Peyer's patch (tissue), 4 donors: ENCODE results near the gene MSH2. TPM values are rescaled to one million over a fixed set of nuclear protein-coding genes. Genes with fewer than 3 reads are reported as not detected.
"Not testable (repeated sequence)": the region's sequence is repeated elsewhere in the genome, so short reads cannot be mapped to it uniquely, and the experiment has no call there.

Experiments used
- DNase-seq, 3 donors: peaks; one replicate each; pipeline ENCODE4 v3.0.0-alpha.2; 2017 to 2019
- H3K27ac ChIP-seq, 4 donors: fragments of 200-600 bp; sonication (generic); one replicate each; pipeline ENCODE4 v1.5.1; 2016 to 2019
- H3K27me3 ChIP-seq, 2 donors: fragments of 200-600 bp; sonication (generic); one replicate each; pipeline ENCODE4 v1.5.1; 2019
- H3K36me3 ChIP-seq, 3 donors: fragments of 200-600 bp; sonication (generic); one replicate each; pipeline ENCODE4 v1.5.1; 2016 to 2019
- H3K4me1 ChIP-seq, 4 donors: fragments of 200-600 bp; sonication (generic); one replicate each; pipeline ENCODE4 v1.5.1; 2016 to 2019
- H3K4me3 ChIP-seq, 4 donors: fragments of 200-600 bp; sonication (generic); 1 replicate in 3 of 4; 2 replicates in 1 of 4; pipeline ENCODE4 v1.5.1; 2016 to 2019; ENCODE audit warnings: mild to moderate bottlenecking in 1 of 4
- H3K9me3 ChIP-seq, 4 donors: fragments of 200-600 bp; sonication (generic); one replicate each; pipeline ENCODE4 v1.5.1; 2016 to 2019; ENCODE audit warnings: mild to moderate bottlenecking in 1 of 4
- CTCF ChIP-seq, 6 experiments: fragments of 450-650 bp in 4 of 6; fragments of 200-600 bp in 2 of 6; sonication (generic) in 1 of 6; IDR thresholded peaks; one replicate each; pipeline ENCODE4 v1.5.1; 2017 to 2019; ENCODE audit warnings: antibody characterized with exemption in 6 of 6, mild to moderate bottlenecking in 3 of 6, moderate library complexity in 1 of 6
- POLR2A ChIP-seq, 2 donors: fragments of 450-650 bp; IDR thresholded peaks; one replicate each; pipeline ENCODE4 v1.5.1; 2017; ENCODE audit warnings: antibody characterized with exemption in 2 of 2, mild to moderate bottlenecking in 2 of 2, moderate library complexity in 2 of 2
- total RNA-seq, 4 donors: library from RNA; depleted of rRNA; stranded (reverse); fragments of >200 nt; gene quantifications; one replicate each; pipeline ENCODE4 v1.1.0, GENCODE V29; 2016

Gene MSH2
- total RNA-seq, 4 donors from 2014 or later, result 5.8 to 23.1 (median 9.2) TPM

GRCh38 chr2:47429795-47430194, 26.8 kb downstream of the MSH2 start:
- TF ChIP-seq POLR2A (IDR thresholded peaks at IDR 0.05), result no peak
- no peak for TF ChIP-seq CTCF (IDR thresholded peaks at IDR 0.05)
- Histone ChIP-seq H3K27me3 (no peaks in the 10 kb centered on the region), H3K4me1 (no peaks in the 10 kb centered on the region), H3K27ac (no peak overlapping the region), H3K9me3 (no peaks in the 10 kb centered on the region), H3K36me3 (peaks cover 0 to 26% (median 0%) of the 10 kb centered on the region in 3 donors), H3K4me3 (no peak overlapping the region)
- no peak for DNase-seq

- not testable (repeated sequence) for H3K27me3 ChIP-seq, H3K9me3 ChIP-seq, H3K4me1 ChIP-seq, H3K4me3 ChIP-seq, DNase-seq, H3K27ac ChIP-seq
- H3K36me3 ChIP-seq, result peaks cover 0 to 26% (median 0%) of the 10 kb centered on the region in 3 donors
Measured at GRCh38 chr2:47433006-47433405, 30.1 kb downstream of the MSH2 start.

GRCh38 chr2:47433445-47433844, 30.5 kb downstream of the MSH2 start:
- not testable (repeated sequence) for H3K4me3 ChIP-seq, DNase-seq, H3K27ac ChIP-seq, H3K27me3 ChIP-seq, H3K4me1 ChIP-seq, H3K9me3 ChIP-seq
- H3K36me3 ChIP-seq, result peaks cover 0 to 26% (median 0%) of the 10 kb centered on the region in 3 donors

- Histone ChIP-seq H3K9me3 (no peaks in the 10 kb centered on the region), H3K4me1 (no peaks in the 10 kb centered on the region), H3K36me3 (no peaks in the 10 kb centered on the region), H3K27ac (no peak overlapping the region), H3K4me3 (no peak overlapping the region), H3K27me3 (no peaks in the 10 kb centered on the region)
- TF ChIP-seq CTCF (IDR thresholded peaks at IDR 0.05) (peak in 3 of 6 experiments; percentile 21 to 39 (median 28)), POLR2A (IDR thresholded peaks at IDR 0.05) (no peak)
- no peak for DNase-seq
Measured at GRCh38 chr2:47437287-47437686, 34.3 kb downstream of the MSH2 start.

GRCh38 chr2:47438106-47438505, 35.1 kb downstream of the MSH2 start:
- no peak for TF ChIP-seq POLR2A (IDR thresholded peaks at IDR 0.05)

GRCh38 chr2:47438783-47439182, 35.8 kb downstream of the MSH2 start:
- Histone ChIP-seq H3K4me1 (no peaks in the 10 kb centered on the region), H3K27me3 (no peaks in the 10 kb centered on the region), H3K9me3 (no peaks in the 10 kb centered on the region), H3K36me3 (no peaks in the 10 kb centered on the region), H3K4me3 (no peak overlapping the region), H3K27ac (no peak overlapping the region)
- DNase-seq, result no peak
- no peak for TF ChIP-seq POLR2A (IDR thresholded peaks at IDR 0.05)
- TF ChIP-seq CTCF (IDR thresholded peaks at IDR 0.05), result no peak

More at GRCh38 chr2:47438106-47438505, 35.1 kb downstream of the MSH2 start:
- H3K4me3 ChIP-seq, result no peak overlapping the region
- H3K27me3 ChIP-seq, result no peaks in the 10 kb centered on the region
- H3K27ac ChIP-seq, result no peak overlapping the region
- no peaks in the 10 kb centered on the region for H3K36me3 ChIP-seq
- H3K9me3 ChIP-seq, result no peaks in the 10 kb centered on the region
- DNase-seq, result no peak
- H3K4me1 ChIP-seq, result no peaks in the 10 kb centered on the region

- Histone ChIP-seq H3K36me3 (no peaks in the 10 kb centered on the region), H3K9me3 (no peaks in the 10 kb centered on the region), H3K4me3 (no peak overlapping the region), H3K27ac (no peak overlapping the region), H3K27me3 (no peaks in the 10 kb centered on the region), H3K4me1 (no peaks in the 10 kb centered on the region)
- TF ChIP-seq POLR2A (IDR thresholded peaks at IDR 0.05) (no peak), CTCF (IDR thresholded peaks at IDR 0.05) (no peak)
- no peak for DNase-seq
Measured at GRCh38 chr2:47451790-47452189, 48.8 kb downstream of the MSH2 start.
